ENCODE results near the gene CALML6. TPM values are rescaled to one million over a fixed set of nuclear protein-coding genes. Genes with fewer than 3 reads are reported as not detected.

The CALML6 gene
- total and polyA plus RNA-seq, 2 of the 8 experiments (the other 6 are each of a cell fraction or from before 2014, with no cell fraction given) = 0.54 to 1.3 TPM

GRCh38 chr1:1950940-1951339 lies 35.9 kb downstream of the CALML6 start:
- Histone ChIP-seq H3K4ac (replicated peaks; ENCODE audit: insufficient read length, low read depth, low read length) (no peak overlapping the region), H3K79me2 (ENCODE audit: control insufficient read depth in 1 of 2, insufficient read depth in 2 of 2, low read length in 2 of 2) (no peaks in the 10 kb centered on the region), H2BK20ac (ENCODE audit: low read length) (no peak overlapping the region), H4K91ac (replicated peaks; ENCODE audit: insufficient read length, low read length) (no peak overlapping the region), H3K9ac (replicated peaks in 1 of 4; ENCODE audit: extremely low read depth in 1 of 4, low read depth in 3 of 4, low read length in 3 of 4) (no peak overlapping the region), H3K18ac (ENCODE audit: extremely low read depth, low read length) (no peak overlapping the region), H3K9me3 (ENCODE audit: insufficient read depth in 2 of 2, low read depth in 1 of 2, low read length in 1 of 2) (peaks cover 0 to 5% of the 10 kb centered on the region in 2 experiments; a peak in 1 of 4 replicates), H3K23ac (ENCODE audit: insufficient read length) (no peak overlapping the region), H2BK15ac (ENCODE audit: low read length) (no peak overlapping the region), H4K5ac (ENCODE audit: insufficient read length, low read depth, low read length) (no peak overlapping the region), H2BK5ac (ENCODE audit: low read depth, low read length) (no peak overlapping the region), H3K27ac (ENCODE audit: low read depth, low read length) (no peak overlapping the region), H3K4me1 (replicated peaks in 1 of 4; ENCODE audit: control insufficient read depth in 3 of 4, insufficient read depth in 4 of 4, low read length in 3 of 4) (no peaks in the 10 kb centered on the region), H2BK12ac (ENCODE audit: low read depth, low read length) (no peak overlapping the region), H3K23me2 (ENCODE audit: low read depth, low read length) (peaks cover 2% of the 10 kb centered on the region; the same call in 1 of the 2 replicates), H4K8ac (ENCODE audit: extremely low read depth, insufficient read depth, low read length) (no peak overlapping the region), H2AFZ (ENCODE audit: low read length) (no peak overlapping the region), H2BK120ac (replicated peaks; ENCODE audit: low read depth, low read length) (no peak overlapping the region), H3K36me3 (ENCODE audit: control insufficient read depth in 2 of 4, insufficient read depth in 4 of 4, low read length in 3 of 4) (no peaks in the 10 kb centered on the region; a peak in 1 of 8 replicates), H3K56ac (replicated peaks; ENCODE audit: insufficient read length, low read depth, low read length) (no peak overlapping the region), H3K14ac (ENCODE audit: insufficient read length) (no peak overlapping the region), H4K20me1 (replicated peaks in 1 of 2; ENCODE audit: control insufficient read depth in 1 of 2, insufficient read depth in 2 of 2, low read length in 2 of 2) (peaks cover 0 to 1% of the 10 kb centered on the region in 2 experiments), H2AK5ac (ENCODE audit: low read depth, low read length) (no peak overlapping the region), H3K79me1 (ENCODE audit: low read depth, low read length) (no peaks in the 10 kb centered on the region), H3K4me3 (ENCODE audit: extremely low read depth in 1 of 4, insufficient read depth in 2 of 4, low read depth in 3 of 4, low read length in 4 of 4) (no peak overlapping the region), H3K4me2 (ENCODE audit: insufficient read depth in 1 of 2, low read depth in 2 of 2, low read length in 2 of 2) (no peak overlapping the region), H3K27me3 (replicated peaks in 1 of 4; ENCODE audit: control insufficient read depth in 3 of 4, extremely low read depth in 1 of 4, insufficient read depth in 3 of 4, low read length in 3 of 4) (no peaks in the 10 kb centered on the region)
- FAIRE-seq = no peak
- 91% methylated on average over 5 of the region's 5 CpGs; no CpG with 5 or more reads in 1 of the 2 experiments for WGBS, 2 experiments (ENCODE audit: extremely low coverage in 1 of 2, insufficient coverage in 1 of 2, insufficient read length in 1 of 2, insufficient replicate concordance in 2 of 2, low coverage in 1 of 2, low lambda C conversion rate in 2 of 2, missing lambda C conversion rate in 1 of 2)
- DNase-seq (ENCODE audit: low read depth in 1 of 2, low spot score in 2 of 2) = no peak
- ChIA-PET CTCF (ENCODE audit: partially characterized antibody) (interaction anchor here (5.3 kb wide), 1 partner anchor 9 kb away, joined by 29 read pairs; no protein-coding TSS in a partner anchor), POLR2A (ENCODE audit: partially characterized antibody) (interaction anchor here (1.1 kb wide), 1 partner anchor 7 kb away, joined by 6 read pairs; no protein-coding TSS in a partner anchor)
- TF ChIP-seq CTBP2 (IDR thresholded peaks at IDR 0.05; ENCODE audit: borderline replicate concordance, insufficient read depth, insufficient read length, low read length) = no peak
- no peak for TF ChIP-seq CHD2 (IDR thresholded peaks at IDR 0.05; ENCODE audit: low read length)
- TF ChIP-seq GTF2F1 (IDR thresholded peaks at IDR 0.05; ENCODE audit: borderline replicate concordance, low read depth, low read length) = no peak
- no peak for TF ChIP-seq RAD21 (IDR thresholded peaks at IDR 0.05 in 1 of 2, conservative IDR thresholded peaks at IDR 0.05 in 1 of 2; ENCODE audit: low read depth in 2 of 2, low read length in 2 of 2)
- TF ChIP-seq TAF7 (optimal IDR thresholded peaks at IDR 0.05; ENCODE audit: borderline replicate concordance, low read depth, low read length) = no peak
- no peak for TF ChIP-seq ASH2L (IDR thresholded peaks at IDR 0.05; ENCODE audit: low read length)
- TF ChIP-seq SAP30 (IDR thresholded peaks at IDR 0.05; ENCODE audit: insufficient read depth, insufficient replicate concordance, low read length) = no peak
